SK-N-SH (cell line): ENCODE results near the gene STK39.

Experiments used
- EP300 ChIP-seq, 2 experiments: IDR thresholded peaks; 2 replicates each; pipeline versions ENCODE4 v1.4.0 to v1.6.1; 2012; ENCODE audit warnings: borderline replicate concordance in 1 of 2, low read depth in 1 of 2, low read length in 1 of 2
- EZH2phosphoT487 ChIP-seq: fragments of 200-600 bp; sonication (generic); IDR thresholded peaks from 2 replicates; pipeline ENCODE4 v1.6.1; 2017; ENCODE audit warnings: low read depth, mixed run types, mild to moderate bottlenecking, antibody characterized with exemption, moderate library complexity, borderline replicate concordance
- GABPA ChIP-seq: IDR thresholded peaks from 2 replicates; pipeline ENCODE4 v1.4.0; 2012; ENCODE audit warnings: low read depth, mild to moderate bottlenecking
- POLR2AphosphoS5 ChIP-seq: IDR thresholded peaks from 2 replicates; pipeline ENCODE4 v1.6.1; 2012; ENCODE audit warnings: low read depth, low read length
- TAF1 ChIP-seq: IDR thresholded peaks from 2 replicates; pipeline ENCODE4 v1.6.1; 2012; ENCODE audit warnings: low read depth, mild to moderate bottlenecking, low read length, moderate library complexity, borderline replicate concordance
- TCF12 ChIP-seq: IDR thresholded peaks from 2 replicates; pipeline ENCODE4 v1.4.0; 2012
- TF ChIP-seq, protein P1 (sequence below): fragments of 200-600 bp; sonication (generic); IDR thresholded peaks from 2 replicates; pipeline ENCODE4 v1.6.1; 2017; ENCODE audit warnings: antibody characterized with exemption, mild to moderate bottlenecking, moderate library complexity
- TF ChIP-seq, protein P2 (sequence below): IDR thresholded peaks from 2 replicates; pipeline ENCODE4 v1.4.0; 2012; ENCODE audit warnings: low read depth, borderline replicate concordance
- TF ChIP-seq, protein P3 (sequence below): IDR thresholded peaks from 2 replicates; pipeline ENCODE4 v1.6.1; 2012; ENCODE audit warnings: mild to moderate bottlenecking, low read depth, low read length, moderate library complexity
- TF ChIP-seq, protein P4 (sequence below): IDR thresholded peaks from 2 replicates; pipeline ENCODE4 v1.4.0; 2012; ENCODE audit warnings: low read depth

DNA sequence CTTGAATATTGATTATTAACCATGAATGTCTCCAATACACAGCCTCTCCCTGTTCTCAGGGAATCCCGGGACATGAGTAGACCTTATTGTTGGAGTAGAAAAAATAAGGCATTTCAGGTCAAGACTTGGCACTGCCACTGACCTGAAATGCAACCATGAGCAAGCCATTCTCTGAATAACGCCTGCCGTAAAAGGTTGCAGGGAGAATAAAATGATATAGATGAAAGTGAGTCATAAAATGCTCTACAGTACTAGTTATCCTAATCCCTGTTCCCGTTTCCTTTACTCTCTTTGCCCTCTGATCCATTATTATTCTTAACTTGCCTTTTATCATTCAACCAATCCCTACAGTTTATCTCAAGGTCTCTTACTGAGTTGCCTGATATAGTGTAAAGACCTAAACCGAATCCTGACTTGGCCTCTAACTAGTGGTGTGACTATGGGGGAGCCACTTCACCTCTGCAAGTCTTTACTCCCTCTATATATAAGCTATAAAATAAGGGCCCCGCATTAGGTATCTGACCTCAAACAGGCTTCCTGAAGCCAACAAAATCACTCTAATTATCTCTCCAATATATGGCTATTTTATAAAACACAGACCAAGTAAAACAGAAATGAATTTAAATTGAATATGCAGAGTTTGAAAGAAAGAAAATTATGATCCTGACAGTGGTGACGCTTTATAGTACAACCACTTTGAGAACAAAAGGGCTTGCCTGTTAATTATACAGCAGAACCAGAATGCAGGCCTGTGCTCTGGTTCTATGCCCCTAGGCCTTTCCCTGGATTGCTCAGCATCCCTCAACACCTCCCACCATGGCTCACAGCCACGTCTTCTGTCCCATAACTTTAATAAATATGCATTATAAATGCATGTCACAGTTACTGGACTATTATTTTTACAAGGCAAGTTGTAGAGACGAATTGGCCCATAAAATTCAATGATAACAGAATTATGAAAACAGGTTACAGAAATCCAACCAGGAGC lies 183.1 kb downstream of the STK39 start:
- TF ChIP-seq, protein P1, sequence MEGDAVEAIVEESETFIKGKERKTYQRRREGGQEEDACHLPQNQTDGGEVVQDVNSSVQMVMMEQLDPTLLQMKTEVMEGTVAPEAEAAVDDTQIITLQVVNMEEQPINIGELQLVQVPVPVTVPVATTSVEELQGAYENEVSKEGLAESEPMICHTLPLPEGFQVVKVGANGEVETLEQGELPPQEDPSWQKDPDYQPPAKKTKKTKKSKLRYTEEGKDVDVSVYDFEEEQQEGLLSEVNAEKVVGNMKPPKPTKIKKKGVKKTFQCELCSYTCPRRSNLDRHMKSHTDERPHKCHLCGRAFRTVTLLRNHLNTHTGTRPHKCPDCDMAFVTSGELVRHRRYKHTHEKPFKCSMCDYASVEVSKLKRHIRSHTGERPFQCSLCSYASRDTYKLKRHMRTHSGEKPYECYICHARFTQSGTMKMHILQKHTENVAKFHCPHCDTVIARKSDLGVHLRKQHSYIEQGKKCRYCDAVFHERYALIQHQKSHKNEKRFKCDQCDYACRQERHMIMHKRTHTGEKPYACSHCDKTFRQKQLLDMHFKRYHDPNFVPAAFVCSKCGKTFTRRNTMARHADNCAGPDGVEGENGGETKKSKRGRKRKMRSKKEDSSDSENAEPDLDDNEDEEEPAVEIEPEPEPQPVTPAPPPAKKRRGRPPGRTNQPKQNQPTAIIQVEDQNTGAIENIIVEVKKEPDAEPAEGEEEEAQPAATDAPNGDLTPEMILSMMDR, result no peak
- TF ChIP-seq EZH2phosphoT487, result no peak
- TF ChIP-seq EP300 (IDR thresholded peaks at IDR 0.05; ENCODE audit: borderline replicate concordance in 1 of 2, low read depth in 1 of 2, low read length in 1 of 2), result peak in 1 of 2 experiments; percentile 90; a peak in 2 of 4 replicates
- TF ChIP-seq, protein P2, sequence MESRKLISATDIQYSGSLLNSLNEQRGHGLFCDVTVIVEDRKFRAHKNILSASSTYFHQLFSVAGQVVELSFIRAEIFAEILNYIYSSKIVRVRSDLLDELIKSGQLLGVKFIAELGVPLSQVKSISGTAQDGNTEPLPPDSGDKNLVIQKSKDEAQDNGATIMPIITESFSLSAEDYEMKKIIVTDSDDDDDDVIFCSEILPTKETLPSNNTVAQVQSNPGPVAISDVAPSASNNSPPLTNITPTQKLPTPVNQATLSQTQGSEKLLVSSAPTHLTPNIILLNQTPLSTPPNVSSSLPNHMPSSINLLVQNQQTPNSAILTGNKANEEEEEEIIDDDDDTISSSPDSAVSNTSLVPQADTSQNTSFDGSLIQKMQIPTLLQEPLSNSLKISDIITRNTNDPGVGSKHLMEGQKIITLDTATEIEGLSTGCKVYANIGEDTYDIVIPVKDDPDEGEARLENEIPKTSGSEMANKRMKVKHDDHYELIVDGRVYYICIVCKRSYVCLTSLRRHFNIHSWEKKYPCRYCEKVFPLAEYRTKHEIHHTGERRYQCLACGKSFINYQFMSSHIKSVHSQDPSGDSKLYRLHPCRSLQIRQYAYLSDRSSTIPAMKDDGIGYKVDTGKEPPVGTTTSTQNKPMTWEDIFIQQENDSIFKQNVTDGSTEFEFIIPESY, result no peak
- TF ChIP-seq, protein P3, sequence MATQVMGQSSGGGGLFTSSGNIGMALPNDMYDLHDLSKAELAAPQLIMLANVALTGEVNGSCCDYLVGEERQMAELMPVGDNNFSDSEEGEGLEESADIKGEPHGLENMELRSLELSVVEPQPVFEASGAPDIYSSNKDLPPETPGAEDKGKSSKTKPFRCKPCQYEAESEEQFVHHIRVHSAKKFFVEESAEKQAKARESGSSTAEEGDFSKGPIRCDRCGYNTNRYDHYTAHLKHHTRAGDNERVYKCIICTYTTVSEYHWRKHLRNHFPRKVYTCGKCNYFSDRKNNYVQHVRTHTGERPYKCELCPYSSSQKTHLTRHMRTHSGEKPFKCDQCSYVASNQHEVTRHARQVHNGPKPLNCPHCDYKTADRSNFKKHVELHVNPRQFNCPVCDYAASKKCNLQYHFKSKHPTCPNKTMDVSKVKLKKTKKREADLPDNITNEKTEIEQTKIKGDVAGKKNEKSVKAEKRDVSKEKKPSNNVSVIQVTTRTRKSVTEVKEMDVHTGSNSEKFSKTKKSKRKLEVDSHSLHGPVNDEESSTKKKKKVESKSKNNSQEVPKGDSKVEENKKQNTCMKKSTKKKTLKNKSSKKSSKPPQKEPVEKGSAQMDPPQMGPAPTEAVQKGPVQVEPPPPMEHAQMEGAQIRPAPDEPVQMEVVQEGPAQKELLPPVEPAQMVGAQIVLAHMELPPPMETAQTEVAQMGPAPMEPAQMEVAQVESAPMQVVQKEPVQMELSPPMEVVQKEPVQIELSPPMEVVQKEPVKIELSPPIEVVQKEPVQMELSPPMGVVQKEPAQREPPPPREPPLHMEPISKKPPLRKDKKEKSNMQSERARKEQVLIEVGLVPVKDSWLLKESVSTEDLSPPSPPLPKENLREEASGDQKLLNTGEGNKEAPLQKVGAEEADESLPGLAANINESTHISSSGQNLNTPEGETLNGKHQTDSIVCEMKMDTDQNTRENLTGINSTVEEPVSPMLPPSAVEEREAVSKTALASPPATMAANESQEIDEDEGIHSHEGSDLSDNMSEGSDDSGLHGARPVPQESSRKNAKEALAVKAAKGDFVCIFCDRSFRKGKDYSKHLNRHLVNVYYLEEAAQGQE, result no peak
- no peak for TF ChIP-seq POLR2AphosphoS5
- TF ChIP-seq TCF12, result no peak
- TF ChIP-seq GABPA, result no peak
- no peak for TF ChIP-seq TAF1
- TF ChIP-seq, protein P4, sequence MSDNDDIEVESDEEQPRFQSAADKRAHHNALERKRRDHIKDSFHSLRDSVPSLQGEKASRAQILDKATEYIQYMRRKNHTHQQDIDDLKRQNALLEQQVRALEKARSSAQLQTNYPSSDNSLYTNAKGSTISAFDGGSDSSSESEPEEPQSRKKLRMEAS, result no peak
